PC-3 (cell line): ENCODE results near the gene ARF1. TPM values are rescaled to one million over a fixed set of nuclear protein-coding genes. Genes with fewer than 3 reads are reported as not detected.

ENCODE experiments used
- ATAC-seq: fragments of 200-7000 bp; cut with Tn5 transposase; 2 replicates; pipeline ENCODE4 v1.9.1; 2020; ENCODE audit warnings: mild to moderate bottlenecking, moderate library complexity
- Bru-seq: library from RNA; stranded (reverse); fragments of 400-500 nt; gene quantifications from one replicate; lab custom pipeline; 2021; lab: Mats Ljungman, UMichigan
- BruChase-seq, 2 experiments: library from RNA; stranded (reverse); fragments of 400-500 nt; gene quantifications; one replicate each; lab custom pipeline; 2021; lab: Mats Ljungman, UMichigan
- BruUV-seq: library from RNA; stranded (reverse); fragments of 400-500 nt; replicated peaks from 2 replicates; lab custom pipeline; 2021; lab: Mats Ljungman, UMichigan
- CTCF ChIA-PET: fragments of 300-600 bp; sonication (Branson Sonifier 250); formaldehyde crosslinking; loops from one replicate; lab custom pipeline; 2022; ENCODE audit warnings: antibody characterized with exemption; lab: Charles Lee
- POLR2A ChIA-PET: fragments of 300-600 bp; sonication (Branson Sonifier 250); formaldehyde crosslinking; loops from one replicate; lab custom pipeline; 2022; ENCODE audit warnings: antibody characterized with exemption; ENCODE audit not compliant: unreplicated experiment; lab: Charles Lee
- DNase-seq: peaks from one replicate; pipeline ENCODE4 v3.0.0-alpha.2; 2015
- H2AFZ ChIP-seq: fragments of 300-600 bp; sonication (generic); 2 replicates; pipeline ENCODE4 v1.6.0; 2016; ENCODE audit warnings: antibody characterized with exemption, low read length
- H3F3A ChIP-seq: fragments of 300-600 bp; sonication (generic); one replicate; pipeline ENCODE4 v1.6.0; 2017; ENCODE audit warnings: antibody characterized with exemption, low read length, control low read depth, mild to moderate bottlenecking; ENCODE audit not compliant: unreplicated experiment
- H3K27ac ChIP-seq: fragments of 300-600 bp; sonication (generic); 2 replicates; pipeline ENCODE4 v1.5.1; 2016; ENCODE audit warnings: mild to moderate bottlenecking, low read length
- H3K27me3 ChIP-seq: fragments of 300-600 bp; sonication (generic); 2 replicates; pipeline ENCODE4 v1.6.1; 2016; ENCODE audit warnings: low read length, mixed read lengths
- H3K36me3 ChIP-seq: fragments of 300-600 bp; sonication (generic); 2 replicates; pipeline ENCODE4 v1.6.1; 2016; ENCODE audit warnings: low read depth, mixed run types, low read length, mixed read lengths
- H3K4me1 ChIP-seq: fragments of 300-600 bp; sonication (generic); 2 replicates; pipeline ENCODE4 v1.5.1; 2016; ENCODE audit warnings: low read length; ENCODE audit not compliant: insufficient read depth
- H3K4me2 ChIP-seq: fragments of 300-600 bp; sonication (generic); 2 replicates; pipeline ENCODE4 v1.6.0; 2016; ENCODE audit warnings: low read length
- H3K4me3 ChIP-seq: fragments of 300-600 bp; sonication (generic); 2 replicates; pipeline ENCODE4 v1.5.1; 2016; ENCODE audit warnings: mild to moderate bottlenecking, low read length, mixed read lengths
- H3K79me2 ChIP-seq: fragments of 300-600 bp; sonication (generic); 2 replicates; pipeline ENCODE4 v1.6.1; 2017; ENCODE audit warnings: low read length, mixed read lengths
- H3K9ac ChIP-seq: fragments of 300-600 bp; sonication (generic); 2 replicates; pipeline ENCODE4 v1.6.0; 2016; ENCODE audit warnings: mild to moderate bottlenecking, low read length
- H3K9me2 ChIP-seq: fragments of 300-600 bp; sonication (generic); replicated peaks from 2 replicates; pipeline ENCODE4 v1.6.1; 2016; ENCODE audit warnings: mixed run types, low read length, mixed read lengths
- H3K9me3 ChIP-seq: fragments of 300-600 bp; sonication (generic); 2 replicates; pipeline ENCODE4 v1.6.1; 2016; ENCODE audit warnings: low read length, mixed read lengths
- H4K20me1 ChIP-seq: fragments of 300-600 bp; sonication (generic); 2 replicates; pipeline ENCODE4 v1.6.1; 2016; ENCODE audit warnings: low read length, mixed read lengths
- EZH2 ChIP-seq: fragments of 300-600 bp; sonication (generic); IDR thresholded peaks from one replicate; pipeline ENCODE4 v1.6.1; 2017; ENCODE audit warnings: antibody characterized with exemption, mild to moderate bottlenecking, low read length; ENCODE audit not compliant: unreplicated experiment
- EZH2phosphoT487 ChIP-seq: fragments of 300-600 bp; sonication (generic); IDR thresholded peaks from 2 replicates; pipeline ENCODE4 v1.6.1; 2018; ENCODE audit warnings: mild to moderate bottlenecking, antibody characterized with exemption, low read length, borderline replicate concordance
- intact Hi-C: fragments of 100-400 bp; cut with micrococcal nuclease; formaldehyde crosslinking; loops from 2 replicates; pipeline ENCODE4 v1.9.0; 2023
- long read RNA-seq: library from polyadenylated mRNA; unstranded; transcript quantifications from one replicate; pipeline ENCODE4 v2.0.0, GENCODE V29; 2021; ENCODE audit not compliant: unreplicated experiment
- total RNA-seq: library from RNA; depleted of rRNA; stranded (reverse); fragments of >200 nt; gene quantifications from 2 replicates; pipeline ENCODE4 v1.2.3, GENCODE V29; 2014; rRNA removed
- TF ChIP-seq, protein P1 (sequence below): fragments of 300-600 bp; sonication (generic); conservative IDR thresholded peaks from 2 replicates; pipeline ENCODE4 v1.5.1; 2017; ENCODE audit warnings: antibody characterized with exemption, low read depth, mild to moderate bottlenecking, low read length

Gene ARF1
- 685 and 688 TPM in 2 replicates for total RNA-seq
- percentile 99 among the genes with signal in this experiment for Bru-seq, nascent RNA
- BruChase-seq, experiment 1, labeled RNA remaining after a 6-hour chase: percentile 100 among the genes with signal in this experiment
- BruChase-seq, experiment 2, labeled RNA remaining after a 2-hour chase: percentile 99 among the genes with signal in this experiment
- long read RNA-seq, transcript ARF1-201 (5 exons, 1,888 nt): major isoform, 2,595 of 3,154 reads
- long read RNA-seq, transcript ARF1-213 (5 exons, 1,972 nt): minor isoform, 91 of 3,154 reads
- long read RNA-seq, transcript ARF1-210 (5 exons, 597 nt): minor isoform, 8 of 3,154 reads
- long read RNA-seq, partial matches to known transcripts: 154 of 3,154 reads
- long read RNA-seq, other reads (novel, unspliced or antisense): 297 of 3,154 reads

DNA sequence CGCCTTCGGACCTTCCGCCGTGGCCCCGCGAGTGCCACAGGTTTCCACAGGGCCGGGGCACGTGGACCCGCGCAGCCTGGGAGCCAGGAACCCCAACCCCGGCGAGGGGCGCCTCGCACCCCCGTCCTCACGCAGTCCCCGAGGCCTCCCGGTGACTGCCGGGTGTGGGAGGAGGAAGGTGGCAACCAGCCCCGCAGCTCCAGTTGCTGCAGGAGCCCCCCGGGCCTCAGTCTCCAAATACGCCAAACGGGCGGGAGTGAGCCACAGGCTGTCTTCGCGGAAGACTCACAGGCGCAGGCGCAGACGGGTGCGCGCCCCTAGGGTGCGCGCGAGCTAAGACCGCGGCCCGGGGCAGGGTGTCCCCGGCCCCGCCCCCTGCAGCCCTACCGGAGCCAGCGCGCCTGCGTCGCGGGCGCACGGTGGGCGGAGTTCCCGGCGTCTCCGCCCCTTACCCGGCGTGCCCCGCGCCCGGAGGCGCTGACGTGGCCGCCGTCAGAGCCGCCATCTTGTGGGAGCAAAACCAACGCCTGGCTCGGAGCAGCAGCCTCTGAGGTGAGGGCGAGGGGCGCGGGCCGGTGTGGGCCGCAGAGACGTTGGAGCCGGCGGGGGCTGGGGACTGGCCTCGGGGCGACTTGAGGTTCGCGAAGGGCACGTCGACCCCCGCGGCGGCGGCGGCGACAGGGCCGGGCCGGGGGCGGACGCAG, at the start of gene ARF1:
ARF1 (plus strand) TSS at position 495 of the 704 bp plus-strand sequence. CDS start 14,407 bp downstream, outside the sequence.
- Histone ChIP-seq H3K27ac (peak within 1 kb of the TSS; percentile 33), H3K4me1 (peaks cover 37% of the 10 kb centered on the region), H3K4me3 (peak within 1 kb of the TSS; percentile 80), H3K9me2 (no peaks in the 10 kb centered on the region), H3K9me3 (no peaks in the 10 kb centered on the region), H4K20me1 (peaks cover 44% of the 10 kb centered on the region), H2AFZ (peak within 1 kb of the TSS; percentile 85), H3K4me2 (peak within 1 kb of the TSS; percentile 93), H3K36me3 (peaks cover 22% of the 10 kb centered on the region; the same call in 1 of the 2 replicates), H3K79me2 (peaks cover 83% of the 10 kb centered on the region), H3K9ac (peak within 1 kb of the TSS; percentile 96), H3F3A (peaks cover 6% of the 10 kb centered on the region), H3K27me3 (no peaks in the 10 kb centered on the region)
- no TSS peak for BruUV-seq
- CTCF ChIA-PET: interaction anchor here (0.6 to 1.6 kb wide), 2 partner anchors 20 to 83 kb away, joined by 3 to 7 read pairs; no protein-coding TSS in a partner anchor
- ATAC-seq (peak; percentile 78), DNase-seq (peak; percentile 100)
- TF ChIP-seq, protein P1, sequence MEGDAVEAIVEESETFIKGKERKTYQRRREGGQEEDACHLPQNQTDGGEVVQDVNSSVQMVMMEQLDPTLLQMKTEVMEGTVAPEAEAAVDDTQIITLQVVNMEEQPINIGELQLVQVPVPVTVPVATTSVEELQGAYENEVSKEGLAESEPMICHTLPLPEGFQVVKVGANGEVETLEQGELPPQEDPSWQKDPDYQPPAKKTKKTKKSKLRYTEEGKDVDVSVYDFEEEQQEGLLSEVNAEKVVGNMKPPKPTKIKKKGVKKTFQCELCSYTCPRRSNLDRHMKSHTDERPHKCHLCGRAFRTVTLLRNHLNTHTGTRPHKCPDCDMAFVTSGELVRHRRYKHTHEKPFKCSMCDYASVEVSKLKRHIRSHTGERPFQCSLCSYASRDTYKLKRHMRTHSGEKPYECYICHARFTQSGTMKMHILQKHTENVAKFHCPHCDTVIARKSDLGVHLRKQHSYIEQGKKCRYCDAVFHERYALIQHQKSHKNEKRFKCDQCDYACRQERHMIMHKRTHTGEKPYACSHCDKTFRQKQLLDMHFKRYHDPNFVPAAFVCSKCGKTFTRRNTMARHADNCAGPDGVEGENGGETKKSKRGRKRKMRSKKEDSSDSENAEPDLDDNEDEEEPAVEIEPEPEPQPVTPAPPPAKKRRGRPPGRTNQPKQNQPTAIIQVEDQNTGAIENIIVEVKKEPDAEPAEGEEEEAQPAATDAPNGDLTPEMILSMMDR: no peak
- POLR2A ChIA-PET: interaction anchor here (0.6 kb wide), 3 partner anchors 11 to 78 kb away, joined by 4 to 7 read pairs (median 4); no protein-coding TSS in a partner anchor
- intact Hi-C loops: loop anchor here (1.0 to 10.0 kb wide), 4 partner anchors 20 to 318 kb away; partner anchors contain the start of genes C1orf35 and GUK1

DNA sequence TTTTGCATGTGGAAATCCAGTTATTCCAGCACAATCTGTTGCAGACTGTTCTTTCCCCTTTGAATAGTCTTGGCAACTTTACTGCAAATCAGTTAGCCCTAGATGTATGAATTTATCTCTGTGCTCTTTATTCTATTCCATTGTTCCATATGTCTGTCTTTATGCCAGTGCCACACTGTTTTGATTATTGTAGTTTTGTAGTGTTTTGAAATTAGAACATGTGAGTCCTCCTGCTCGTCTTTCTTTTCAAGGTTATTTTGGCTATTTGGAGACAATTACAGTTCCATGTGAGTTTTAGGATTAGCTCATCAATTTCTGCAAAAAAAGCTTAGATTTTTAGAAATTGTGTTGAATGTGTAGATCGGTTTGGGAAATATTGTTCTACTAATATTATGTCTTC, 49.1 kb upstream of the ARF1 start:
- H3K9me2 ChIP-seq: no peaks in the 10 kb centered on the region
- no peaks in the 10 kb centered on the region for H3K36me3 ChIP-seq
- no peaks in the 10 kb centered on the region for H4K20me1 ChIP-seq
- H3K27ac ChIP-seq: no peak overlapping the region
- no peak overlapping the region for H2AFZ ChIP-seq
- ChIA-PET CTCF (no interaction called here), POLR2A (no interaction called here)
- TF ChIP-seq EZH2phosphoT487: no peak
- TF ChIP-seq, protein P1: no peak
- no peak for TF ChIP-seq EZH2
- no peak overlapping the region for H3K9ac ChIP-seq
- DNase-seq: no peak
- BruUV-seq: no TSS peak
- intact Hi-C loops: no loop called here
- H3K4me2 ChIP-seq: no peak overlapping the region
- peaks cover 7% of the 10 kb centered on the region for H3K9me3 ChIP-seq
- no peaks in the 10 kb centered on the region for H3K4me1 ChIP-seq
- ATAC-seq: no peak
- no peak overlapping the region for H3K4me3 ChIP-seq
- H3K27me3 ChIP-seq: no peaks in the 10 kb centered on the region
- no peaks in the 10 kb centered on the region for H3K79me2 ChIP-seq
- H3F3A ChIP-seq: no peaks in the 10 kb centered on the region
